ENCODE measurements around the gene ELOB. TPM values are rescaled to one million over a fixed set of nuclear protein-coding genes. Genes with fewer than 3 reads are reported as not detected.
A peak's percentile ranks its signal among the peaks of the same experiment; 100 is the strongest.
"Not testable (repeated sequence)": the region's sequence is repeated elsewhere in the genome, so short reads cannot be mapped to it uniquely, and the experiment has no call there.

ELOB gene
- total RNA-seq, 2 experiments from 2014 or later, result 165 to 175 TPM

- no peak overlapping the region for H3K27ac Mint-ChIP-seq
- ChIA-PET CTCF (no interaction called here), POLR2A (no interaction called here)
- H3K4me3 Mint-ChIP-seq, result no peak overlapping the region
- intact Hi-C loops (cut with micrococcal nuclease), result no loop called here
- H3K9me3 Mint-ChIP-seq, result no peaks in the 10 kb centered on the region
- H3K4me1 Mint-ChIP-seq (ENCODE audit: low read depth), result no peaks in the 10 kb centered on the region
- no peak for DNase-seq
- peaks cover 1% of the 10 kb centered on the region for H3K27me3 Mint-ChIP-seq
- no peaks in the 10 kb centered on the region for H3K36me3 Mint-ChIP-seq
These were observed 42.1 kb downstream of the ELOB start for GRCh38 chr16:2734844-2735515.

GRCh38 chr16:2728034-2728433 lies 49.0 kb downstream of the ELOB start:
- peaks cover 2% of the 10 kb centered on the region for H3K4me1 Mint-ChIP-seq (ENCODE audit: low read depth)
- no peaks in the 10 kb centered on the region for H3K36me3 Mint-ChIP-seq
- ChIA-PET CTCF (no interaction called here), POLR2A (no interaction called here)
- H3K27me3 Mint-ChIP-seq, result peaks cover 4% of the 10 kb centered on the region
- no peaks in the 10 kb centered on the region for H3K9me3 Mint-ChIP-seq
- intact Hi-C loops (cut with micrococcal nuclease), result loop anchor here (10.0 kb wide), 1 partner anchor 63 kb away; no protein-coding TSS in a partner anchor
- no peak overlapping the region for H3K4me3 Mint-ChIP-seq
- DNase-seq, result no peak
- H3K27ac Mint-ChIP-seq, result no peak overlapping the region

- no peaks in the 10 kb centered on the region for H3K36me3 Mint-ChIP-seq
- no peak overlapping the region for H3K27ac Mint-ChIP-seq
- H3K4me1 Mint-ChIP-seq (ENCODE audit: low read depth), result peaks cover 2% of the 10 kb centered on the region
- ChIA-PET CTCF (no interaction called here), POLR2A (no interaction called here)
- H3K27me3 Mint-ChIP-seq, result peaks cover 4% of the 10 kb centered on the region
- no peak for DNase-seq
- intact Hi-C loops (cut with micrococcal nuclease), result loop anchor here (10.0 kb wide), 1 partner anchor 62 kb away; no protein-coding TSS in a partner anchor
- no peaks in the 10 kb centered on the region for H3K9me3 Mint-ChIP-seq
- no peak overlapping the region for H3K4me3 Mint-ChIP-seq
These were observed 50.2 kb downstream of the ELOB start for GRCh38 chr16:2726923-2727322.

GRCh38 chr16:2724816-2725348 lies 52.2 kb downstream of the ELOB start:
- intact Hi-C loops (cut with micrococcal nuclease), result loop anchor here (10.0 kb wide), 1 partner anchor 60 kb away; no protein-coding TSS in a partner anchor
- H3K27ac Mint-ChIP-seq, result no peak overlapping the region
- no peak overlapping the region for H3K4me3 Mint-ChIP-seq
- H3K27me3 Mint-ChIP-seq, result peaks cover 4% of the 10 kb centered on the region
- H3K36me3 Mint-ChIP-seq, result no peaks in the 10 kb centered on the region
- peaks cover 4% of the 10 kb centered on the region for H3K4me1 Mint-ChIP-seq (ENCODE audit: low read depth)
- ChIA-PET POLR2A (interaction anchor here (1.4 kb wide), 1 partner anchor 29 kb away, joined by 3 read pairs; no protein-coding TSS in a partner anchor), CTCF (interaction anchor here (1.5 kb wide), 1 partner anchor 203 kb away, joined by 4 read pairs; no protein-coding TSS in a partner anchor)
- DNase-seq, result no peak
- H3K9me3 Mint-ChIP-seq, result no peaks in the 10 kb centered on the region

- Mint-ChIP-seq H3K4me1 (ENCODE audit: low read depth) (peaks cover 4% of the 10 kb centered on the region), H3K36me3 (no peaks in the 10 kb centered on the region), H3K27me3 (peaks cover 4% of the 10 kb centered on the region), H3K9me3 (no peaks in the 10 kb centered on the region), H3K27ac (no peak overlapping the region), H3K4me3 (no peak overlapping the region)
- no peak for DNase-seq
- ChIA-PET CTCF (interaction anchor here (1.5 kb wide), 1 partner anchor 203 kb away, joined by 4 read pairs; no protein-coding TSS in a partner anchor), POLR2A (interaction anchor here (1.4 kb wide), 1 partner anchor 30 kb away, joined by 3 read pairs; no protein-coding TSS in a partner anchor)
- intact Hi-C loops (cut with micrococcal nuclease), result loop anchor here (10.0 kb wide), 1 partner anchor 59 kb away; no protein-coding TSS in a partner anchor
These were observed 52.9 kb downstream of the ELOB start for GRCh38 chr16:2724088-2724676.

GRCh38 chr16:2721634-2722173 lies 55.4 kb downstream of the ELOB start:
- intact Hi-C loops (cut with micrococcal nuclease), result loop anchor here (1.0 to 10.0 kb wide), 3 partner anchors 31 to 57 kb away; partner anchors contain the start of genes KCTD5 and SRRM2
- POLR2A ChIA-PET; H3K4me1 Mint-ChIP-seq (ENCODE audit: low read depth); H3K27me3 Mint-ChIP-seq; H3K27ac Mint-ChIP-seq; H3K36me3 Mint-ChIP-seq; H3K9me3 Mint-ChIP-seq; DNase-seq; CTCF ChIA-PET: not testable (repeated sequence)
- H3K4me3 Mint-ChIP-seq, result peak overlapping the region; percentile 43

Other genes starting within 250 kb of the ELOB start
- gene CEMP1, start 245.9 kb downstream of the ELOB start, total RNA-seq, result not detected
- 10 to 100 TPM; 42.5 to 42.9 TPM for gene PDPK1, start 239.3 kb downstream of the ELOB start, total RNA-seq
- gene KCTD5, start 94.8 kb downstream of the ELOB start, total RNA-seq, result 10 to 100 TPM; 61.8 to 62.7 TPM
- 1 to 10 TPM; 1.6 to 2.4 TPM for gene PRSS27, start 57.1 kb downstream of the ELOB start, total RNA-seq
- 100 to 1,000 TPM; 483 to 526 TPM for gene SRRM2, start 24.6 kb downstream of the ELOB start, total RNA-seq
- not detected for gene PRSS33, start 10.3 kb upstream of the ELOB start, total RNA-seq
- not detected for gene PRSS41, start 21.2 kb upstream of the ELOB start, total RNA-seq
- gene PRSS21, start 40.0 kb upstream of the ELOB start, total RNA-seq, result 1 to 10 TPM; 4.7 to 6.2 TPM
- gene ZG16B, start 53.0 kb upstream of the ELOB start, total RNA-seq, result 1 to 10 TPM; 2.6 to 3.0 TPM
- gene PRSS22, start 80.9 kb upstream of the ELOB start, total RNA-seq, result under 1 TPM; 0.24 to 0.38 TPM
- 10 to 100 TPM; 19.1 to 19.4 TPM for gene FLYWCH2, start 105.9 kb upstream of the ELOB start, total RNA-seq
- 10 to 100 TPM; 49.2 to 52.2 TPM for gene FLYWCH1, start 134.7 kb upstream of the ELOB start, total RNA-seq
- not detected for gene KREMEN2, start 187.0 kb upstream of the ELOB start, total RNA-seq
- 10 to 100 TPM; 37.0 to 37.9 TPM for gene PAQR4, start 192.1 kb upstream of the ELOB start, total RNA-seq
- 100 to 1,000 TPM; 123 to 134 TPM for gene PKMYT1, start 203.2 kb upstream of the ELOB start, total RNA-seq
- not detected for gene CLDN9, start 235.6 kb upstream of the ELOB start, total RNA-seq
- gene CLDN6, start 240.9 kb upstream of the ELOB start, total RNA-seq, result not detected
- 1 to 10 TPM; 6.5 to 8.6 TPM for gene TNFRSF12A, start 243.1 kb upstream of the ELOB start, total RNA-seq
- gene HCFC1R1, start 246.7 kb upstream of the ELOB start, total RNA-seq, result 10 to 100 TPM; 31.8 to 32.8 TPM
- 10 to 100 TPM; 41.2 to 42.7 TPM for gene THOC6, start 246.8 kb upstream of the ELOB start, total RNA-seq

Data from activated CD4-positive, alpha-beta memory T cell treated with anti-CD3 and anti-CD28 coated beads for 36 hours (primary cell).